Measurements from ENCODE around the gene TOB1.

- TF ChIP-seq CTCF (conservative IDR thresholded peaks at IDR 0.05; ENCODE audit: low read depth, low read length) (no peak), EZH2 (IDR thresholded peaks at IDR 0.05; ENCODE audit: borderline replicate concordance, low read depth, low read length, poor library complexity, severe bottlenecking) (no peak)
Measured at GRCh38 chr17:50834429-50835300, 31.5 kb downstream of the TOB1 start.

Measured in A673 (cell line).